Sigmoid colon (tissue), 4 donors: ENCODE measurements around the gene C22orf31.

ENCODE experiments used
- EP300 ChIP-seq, 4 donors: sonication (generic); formaldehyde crosslinking; IDR thresholded peaks; one replicate each; pipeline ENCODE4 v1.6.1; 2017; ENCODE audit warnings: antibody characterized with exemption in 4 of 4
- POLR2A ChIP-seq, 2 donors: fragments of 450-650 bp; IDR thresholded peaks; one replicate each; pipeline ENCODE4 v1.6.1; 2016; ENCODE audit warnings: antibody characterized with exemption in 2 of 2, mild to moderate bottlenecking in 2 of 2, moderate library complexity in 2 of 2
- POLR2AphosphoS5 ChIP-seq, 4 donors: sonication (generic); formaldehyde crosslinking; IDR thresholded peaks; one replicate each; pipeline ENCODE4 v1.6.1; 2017; ENCODE audit warnings: antibody characterized with exemption in 4 of 4
- TF ChIP-seq, protein P1 (sequence below), 4 experiments: fragments of 450-650 bp in 3 of 4; fragments of 200-600 bp in 1 of 4; IDR thresholded peaks; one replicate each; pipeline ENCODE4 v1.5.1; 2016 to 2019; ENCODE audit warnings: antibody characterized with exemption in 4 of 4, mild to moderate bottlenecking in 3 of 4, moderate library complexity in 2 of 4

DNA sequence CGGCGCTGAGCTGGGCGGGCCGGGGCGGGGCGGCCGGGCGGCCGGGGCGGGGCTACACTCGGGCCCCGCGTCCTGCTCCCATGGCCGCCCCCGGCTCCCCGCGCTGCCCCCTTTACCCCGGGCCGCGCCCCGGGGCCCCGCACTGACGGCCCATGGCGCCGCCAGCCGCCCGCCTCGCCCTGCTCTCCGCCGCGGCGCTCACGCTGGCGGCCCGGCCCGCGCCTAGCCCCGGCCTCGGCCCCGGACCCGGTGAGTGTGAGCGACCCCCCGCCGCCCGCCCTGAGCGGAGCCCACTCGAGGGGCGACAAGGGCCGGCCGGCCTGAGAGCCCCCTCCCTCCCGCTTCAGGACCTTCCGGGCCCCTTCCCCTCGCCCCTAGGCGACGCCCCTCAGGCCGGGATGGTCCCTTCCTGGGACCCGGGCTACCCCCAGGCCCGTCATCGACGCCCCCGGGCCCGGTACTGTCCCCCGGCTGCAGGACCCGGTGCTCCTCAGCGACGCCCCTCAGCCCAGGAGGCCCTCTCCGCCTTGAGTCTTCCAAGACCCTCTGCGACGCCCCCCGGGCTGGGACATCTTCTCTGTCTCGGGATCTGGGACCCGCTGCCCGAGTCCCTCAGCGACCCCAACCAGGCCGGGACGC, 11.5 kb upstream of the C22orf31 start, which contains the start of gene KREMEN1:
- TF ChIP-seq, protein P1, sequence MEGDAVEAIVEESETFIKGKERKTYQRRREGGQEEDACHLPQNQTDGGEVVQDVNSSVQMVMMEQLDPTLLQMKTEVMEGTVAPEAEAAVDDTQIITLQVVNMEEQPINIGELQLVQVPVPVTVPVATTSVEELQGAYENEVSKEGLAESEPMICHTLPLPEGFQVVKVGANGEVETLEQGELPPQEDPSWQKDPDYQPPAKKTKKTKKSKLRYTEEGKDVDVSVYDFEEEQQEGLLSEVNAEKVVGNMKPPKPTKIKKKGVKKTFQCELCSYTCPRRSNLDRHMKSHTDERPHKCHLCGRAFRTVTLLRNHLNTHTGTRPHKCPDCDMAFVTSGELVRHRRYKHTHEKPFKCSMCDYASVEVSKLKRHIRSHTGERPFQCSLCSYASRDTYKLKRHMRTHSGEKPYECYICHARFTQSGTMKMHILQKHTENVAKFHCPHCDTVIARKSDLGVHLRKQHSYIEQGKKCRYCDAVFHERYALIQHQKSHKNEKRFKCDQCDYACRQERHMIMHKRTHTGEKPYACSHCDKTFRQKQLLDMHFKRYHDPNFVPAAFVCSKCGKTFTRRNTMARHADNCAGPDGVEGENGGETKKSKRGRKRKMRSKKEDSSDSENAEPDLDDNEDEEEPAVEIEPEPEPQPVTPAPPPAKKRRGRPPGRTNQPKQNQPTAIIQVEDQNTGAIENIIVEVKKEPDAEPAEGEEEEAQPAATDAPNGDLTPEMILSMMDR (IDR thresholded peaks at IDR 0.05) = no peak
- no peak for TF ChIP-seq EP300 (IDR thresholded peaks at IDR 0.05)
- no peak for TF ChIP-seq POLR2AphosphoS5 (IDR thresholded peaks at IDR 0.05)
- no peak for TF ChIP-seq POLR2A (IDR thresholded peaks at IDR 0.05)
